ENCODE measurements around the gene LARGE1. TPM values are rescaled to one million over a fixed set of nuclear protein-coding genes. Genes with fewer than 3 reads are reported as not detected.

The LARGE1 gene
- total and polyA plus RNA-seq, 2 experiments from 2014 or later = 21.2 to 23.6 TPM

- Histone ChIP-seq H3K27ac (no peak overlapping the region), H4K20me1 (ENCODE audit: insufficient read depth, poor library complexity, severe bottlenecking) (no peaks in the 10 kb centered on the region), H3K36me3 (replicated peaks; ENCODE audit: insufficient read depth, low read depth) (no peaks in the 10 kb centered on the region), H3K9me2 (replicated peaks; ENCODE audit: insufficient read depth) (no peaks in the 10 kb centered on the region), H3K4me1 (ENCODE audit: insufficient read depth) (peaks cover 15% of the 10 kb centered on the region), H3K4me2 (no peak overlapping the region), H2AFZ (no peak overlapping the region), H3K27me3 (no peaks in the 10 kb centered on the region), H3K79me2 (no peaks in the 10 kb centered on the region), H3K4me3 (no peak overlapping the region), H3K9me3 (ENCODE audit: low read depth) (no peaks in the 10 kb centered on the region)
- peak; percentile 27 for DNase-seq (ENCODE audit: low spot score)
- 59% methylated on average over 2 of the region's 2 CpGs for WGBS (ENCODE audit: low lambda C conversion rate, missing lambda C conversion rate)
- TF ChIP-seq EZH2phosphoT487 (IDR thresholded peaks at IDR 0.05; ENCODE audit: low read depth, severe bottlenecking, unreplicated experiment) (no peak), EZH2 (IDR thresholded peaks at IDR 0.05; ENCODE audit: borderline replicate concordance) (no peak), CTCF (IDR thresholded peaks at IDR 0.05; ENCODE audit: poor library complexity) (no peak)
Measured at GRCh38 chr22:33272180-33272579, 648.1 kb downstream of the LARGE1 start.

GRCh38 chr22:33271390-33272161, 648.7 kb downstream of the LARGE1 start:
- H2AFZ ChIP-seq = no peak overlapping the region
- H3K79me2 ChIP-seq = no peaks in the 10 kb centered on the region
- peaks cover 15% of the 10 kb centered on the region for H3K4me1 ChIP-seq (ENCODE audit: insufficient read depth)
- no peak overlapping the region for H3K4me3 ChIP-seq
- WGBS (ENCODE audit: low lambda C conversion rate, missing lambda C conversion rate) = 94% methylated on average over 6 of the region's 6 CpGs
- no peaks in the 10 kb centered on the region for H3K9me3 ChIP-seq (ENCODE audit: low read depth)
- no peak overlapping the region for H3K4me2 ChIP-seq
- no peaks in the 10 kb centered on the region for H3K9me2 ChIP-seq (replicated peaks; ENCODE audit: insufficient read depth)
- no peak for DNase-seq (ENCODE audit: low spot score)
- H3K27me3 ChIP-seq = no peaks in the 10 kb centered on the region
- no peaks in the 10 kb centered on the region for H4K20me1 ChIP-seq (ENCODE audit: insufficient read depth, poor library complexity, severe bottlenecking)
- H3K27ac ChIP-seq = no peak overlapping the region
- TF ChIP-seq CTCF (IDR thresholded peaks at IDR 0.05; ENCODE audit: poor library complexity) = no peak
- no peak for TF ChIP-seq EZH2 (IDR thresholded peaks at IDR 0.05; ENCODE audit: borderline replicate concordance)
- TF ChIP-seq EZH2phosphoT487 (IDR thresholded peaks at IDR 0.05; ENCODE audit: low read depth, severe bottlenecking, unreplicated experiment) = no peak
- H3K36me3 ChIP-seq (replicated peaks; ENCODE audit: insufficient read depth, low read depth) = no peaks in the 10 kb centered on the region

DNA sequence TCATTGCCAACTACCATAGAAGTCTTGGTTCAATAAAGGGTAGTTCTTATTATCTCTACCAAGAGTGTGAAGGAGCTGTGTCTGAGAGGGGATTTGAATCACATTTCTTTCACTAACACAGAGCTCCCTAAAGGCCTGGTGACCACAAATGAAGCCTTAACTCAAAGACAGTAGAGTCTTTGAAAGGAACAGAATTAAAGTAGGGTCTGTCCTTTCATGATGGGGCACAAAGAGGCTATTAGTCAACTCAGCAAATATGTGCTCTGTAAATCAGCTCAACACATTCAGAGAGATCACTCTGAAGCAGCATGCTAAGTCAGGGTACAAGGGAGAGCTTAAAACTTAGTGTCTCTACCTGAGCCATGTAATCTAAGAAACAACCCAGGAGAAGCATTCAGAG, 649.7 kb downstream of the LARGE1 start:
- no peaks in the 10 kb centered on the region for H4K20me1 ChIP-seq (ENCODE audit: insufficient read depth, poor library complexity, severe bottlenecking)
- H3K9me3 ChIP-seq (ENCODE audit: low read depth) = no peaks in the 10 kb centered on the region
- H3K9me2 ChIP-seq (replicated peaks; ENCODE audit: insufficient read depth) = no peaks in the 10 kb centered on the region
- H3K27me3 ChIP-seq = no peaks in the 10 kb centered on the region
- no peaks in the 10 kb centered on the region for H3K36me3 ChIP-seq (replicated peaks; ENCODE audit: insufficient read depth, low read depth)
- H3K79me2 ChIP-seq = no peaks in the 10 kb centered on the region
- TF ChIP-seq EZH2 (IDR thresholded peaks at IDR 0.05; ENCODE audit: borderline replicate concordance) (no peak), EZH2phosphoT487 (IDR thresholded peaks at IDR 0.05; ENCODE audit: low read depth, severe bottlenecking, unreplicated experiment) (no peak), CTCF (IDR thresholded peaks at IDR 0.05; ENCODE audit: poor library complexity) (no peak)
- no peak overlapping the region for H3K4me3 ChIP-seq
- no peak for DNase-seq (ENCODE audit: low spot score)
- H3K4me2 ChIP-seq = no peak overlapping the region
- peaks cover 6% of the 10 kb centered on the region for H3K4me1 ChIP-seq (ENCODE audit: insufficient read depth)
- no peak overlapping the region for H3K27ac ChIP-seq
- no peak overlapping the region for H2AFZ ChIP-seq

All from hepatocyte (in vitro differentiated cells).